ENCODE results near the gene TNN. TPM values are rescaled to one million over a fixed set of nuclear protein-coding genes. Genes with fewer than 3 reads are reported as not detected.
"Not testable (repeated sequence)": the region's sequence is repeated elsewhere in the genome, so short reads cannot be mapped to it uniquely, and the experiment has no call there.

TNN gene
- total RNA-seq, 1 experiment from 2014 or later, result not detected

DNA sequence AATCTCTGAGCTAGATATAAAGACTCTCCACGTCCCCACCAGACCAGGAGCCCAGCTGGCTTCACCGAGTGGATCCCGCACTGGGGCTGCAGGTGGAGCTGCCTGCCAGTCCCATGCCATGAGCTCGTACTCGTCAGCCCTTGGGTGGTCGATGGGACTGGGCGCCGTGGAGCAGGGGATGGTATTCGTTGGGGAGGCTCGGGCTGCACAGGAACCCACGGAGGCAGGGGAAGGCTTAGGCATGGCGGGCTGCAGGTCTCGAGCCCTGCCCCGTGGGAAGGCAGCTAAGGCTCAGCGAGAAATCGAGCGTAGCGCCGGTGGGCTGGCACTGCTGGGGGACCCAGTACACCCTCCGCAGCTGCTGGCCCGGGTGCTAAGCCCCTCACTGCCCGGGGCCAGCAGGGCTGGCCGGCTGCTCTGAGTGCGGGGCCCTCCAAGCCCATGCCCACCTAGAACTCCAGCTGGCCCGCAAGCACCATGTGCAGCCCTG, 40.7 kb downstream of the TNN start:
- H3K36me3 ChIP-seq (ENCODE audit: control insufficient read depth, insufficient read depth, low read length); H3K9me3 ChIP-seq; intact Hi-C loops (cut with micrococcal nuclease; ENCODE audit: unreplicated experiment); H3K27ac Mint-ChIP-seq (ENCODE audit: unreplicated experiment); BruUV-seq (replicated peaks); H3K4me3 ChIP-seq (ENCODE audit: low read depth, low read length); H3K36me3 Mint-ChIP-seq (ENCODE audit: insufficient read depth, unreplicated experiment); H3K4me1 Mint-ChIP-seq (ENCODE audit: low read depth, unreplicated experiment); DNase-seq; POLR2A ChIA-PET; CTCF ChIA-PET; H3K4me1 ChIP-seq; H3K4me3 Mint-ChIP-seq (ENCODE audit: unreplicated experiment); H3K27me3 Mint-ChIP-seq (ENCODE audit: insufficient read depth, unreplicated experiment); H3K27me3 ChIP-seq (replicated peaks; ENCODE audit: control insufficient read depth, insufficient read depth, low read length): not testable (repeated sequence)
- peaks cover 10% of the 10 kb centered on the region for H3K9me3 Mint-ChIP-seq (ENCODE audit: unreplicated experiment)

DNA sequence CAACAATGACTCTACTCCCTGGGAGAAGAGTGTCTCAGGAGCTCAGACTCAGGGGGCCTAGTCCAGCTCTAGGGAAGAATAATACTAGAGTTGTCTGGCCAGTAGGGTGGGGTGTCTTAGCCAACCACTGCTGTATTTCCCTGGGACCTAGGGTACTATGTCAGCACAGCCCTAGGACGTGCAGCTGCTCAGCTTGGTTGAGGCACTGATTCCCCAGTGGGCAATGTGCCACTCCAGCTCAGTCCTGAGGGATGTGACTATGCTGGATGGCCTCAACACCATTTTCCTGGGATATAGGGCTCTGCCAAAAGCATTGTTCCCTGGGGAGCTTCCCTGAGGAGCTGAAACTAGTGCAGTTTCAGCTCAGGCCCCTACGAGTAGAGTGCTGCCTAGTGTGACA, 47.4 kb downstream of the TNN start:
- Mint-ChIP-seq H3K4me3 (ENCODE audit: unreplicated experiment) (no peak overlapping the region), H3K27ac (ENCODE audit: unreplicated experiment) (no peak overlapping the region), H3K27me3 (ENCODE audit: insufficient read depth, unreplicated experiment) (no peaks in the 10 kb centered on the region), H3K36me3 (ENCODE audit: insufficient read depth, unreplicated experiment) (no peaks in the 10 kb centered on the region), H3K9me3 (ENCODE audit: unreplicated experiment) (peaks cover 10% of the 10 kb centered on the region), H3K4me1 (ENCODE audit: low read depth, unreplicated experiment) (no peaks in the 10 kb centered on the region)
- POLR2A ChIA-PET, result no interaction called here
- H3K4me3 ChIP-seq (ENCODE audit: low read depth, low read length), result no peak overlapping the region
- CTCF ChIA-PET, result interaction anchor here (3.7 kb wide), 1 partner anchor 10 kb away, joined by 16 read pairs; no protein-coding TSS in a partner anchor
- H3K27me3 ChIP-seq (replicated peaks; ENCODE audit: control insufficient read depth, insufficient read depth, low read length), result no peaks in the 10 kb centered on the region
- no peaks in the 10 kb centered on the region for H3K9me3 ChIP-seq
- intact Hi-C loops (cut with micrococcal nuclease; ENCODE audit: unreplicated experiment), result no loop called here
- BruUV-seq (replicated peaks), result no TSS peak
- no peaks in the 10 kb centered on the region for H3K4me1 ChIP-seq
- TF ChIP-seq, protein P1, sequence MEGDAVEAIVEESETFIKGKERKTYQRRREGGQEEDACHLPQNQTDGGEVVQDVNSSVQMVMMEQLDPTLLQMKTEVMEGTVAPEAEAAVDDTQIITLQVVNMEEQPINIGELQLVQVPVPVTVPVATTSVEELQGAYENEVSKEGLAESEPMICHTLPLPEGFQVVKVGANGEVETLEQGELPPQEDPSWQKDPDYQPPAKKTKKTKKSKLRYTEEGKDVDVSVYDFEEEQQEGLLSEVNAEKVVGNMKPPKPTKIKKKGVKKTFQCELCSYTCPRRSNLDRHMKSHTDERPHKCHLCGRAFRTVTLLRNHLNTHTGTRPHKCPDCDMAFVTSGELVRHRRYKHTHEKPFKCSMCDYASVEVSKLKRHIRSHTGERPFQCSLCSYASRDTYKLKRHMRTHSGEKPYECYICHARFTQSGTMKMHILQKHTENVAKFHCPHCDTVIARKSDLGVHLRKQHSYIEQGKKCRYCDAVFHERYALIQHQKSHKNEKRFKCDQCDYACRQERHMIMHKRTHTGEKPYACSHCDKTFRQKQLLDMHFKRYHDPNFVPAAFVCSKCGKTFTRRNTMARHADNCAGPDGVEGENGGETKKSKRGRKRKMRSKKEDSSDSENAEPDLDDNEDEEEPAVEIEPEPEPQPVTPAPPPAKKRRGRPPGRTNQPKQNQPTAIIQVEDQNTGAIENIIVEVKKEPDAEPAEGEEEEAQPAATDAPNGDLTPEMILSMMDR (IDR thresholded peaks at IDR 0.05; ENCODE audit: insufficient read depth in 1 of 2, low read depth in 1 of 2, low read length in 1 of 2, severe bottlenecking in 1 of 2, unreplicated experiment in 1 of 2), result no peak
- DNase-seq, result no peak
- H3K36me3 ChIP-seq (ENCODE audit: control insufficient read depth, insufficient read depth, low read length), result no peaks in the 10 kb centered on the region

DNA sequence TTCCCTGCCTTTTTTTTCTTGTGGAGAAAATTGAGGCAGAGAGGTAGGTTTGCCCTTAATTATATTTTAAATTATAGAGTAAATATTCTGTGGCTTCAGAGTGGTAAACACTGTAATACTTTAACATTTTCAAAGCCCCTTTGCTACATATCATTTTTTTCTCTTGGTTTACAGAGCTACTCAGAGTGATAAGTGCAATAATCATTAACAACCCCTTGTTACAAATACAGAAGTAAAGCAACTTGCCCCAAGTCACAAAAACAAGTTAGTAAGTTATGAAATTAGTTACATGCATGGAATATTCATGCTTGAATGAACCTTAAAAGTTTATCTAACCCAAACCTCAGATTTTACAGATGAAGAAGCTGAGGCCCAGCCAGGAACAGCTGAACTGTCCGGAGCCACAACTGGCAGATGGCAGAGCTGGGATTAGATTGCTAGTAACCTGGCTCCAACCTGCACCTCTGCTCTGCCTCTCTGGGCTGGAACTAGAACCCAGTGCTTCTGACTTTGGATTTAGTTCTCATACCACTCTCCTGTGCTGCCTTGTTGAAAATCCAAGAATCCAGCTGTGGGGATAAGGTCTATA, 48.7 kb downstream of the TNN start:
- ChIA-PET POLR2A (no interaction called here), CTCF (interaction anchor here (1.1 to 3.7 kb wide), 3 partner anchors 9 to 87 kb away, joined by 3 to 16 read pairs (median 3); no protein-coding TSS in a partner anchor)
- no TSS peak for BruUV-seq (replicated peaks)
- Histone ChIP-seq H3K4me3 (ENCODE audit: low read depth, low read length) (no peak overlapping the region), H3K36me3 (ENCODE audit: control insufficient read depth, insufficient read depth, low read length) (no peaks in the 10 kb centered on the region), H3K4me1 (no peaks in the 10 kb centered on the region), H3K9me3 (no peaks in the 10 kb centered on the region), H3K27me3 (replicated peaks; ENCODE audit: control insufficient read depth, insufficient read depth, low read length) (no peaks in the 10 kb centered on the region)
- Mint-ChIP-seq H3K27ac (ENCODE audit: unreplicated experiment) (no peak overlapping the region), H3K9me3 (ENCODE audit: unreplicated experiment) (peaks cover 10% of the 10 kb centered on the region), H3K4me3 (ENCODE audit: unreplicated experiment) (no peak overlapping the region), H3K4me1 (ENCODE audit: low read depth, unreplicated experiment) (no peaks in the 10 kb centered on the region), H3K36me3 (ENCODE audit: insufficient read depth, unreplicated experiment) (no peaks in the 10 kb centered on the region), H3K27me3 (ENCODE audit: insufficient read depth, unreplicated experiment) (no peaks in the 10 kb centered on the region)
- no peak for DNase-seq
- TF ChIP-seq, protein P1 (IDR thresholded peaks at IDR 0.05; ENCODE audit: insufficient read depth in 1 of 2, low read depth in 1 of 2, low read length in 1 of 2, severe bottlenecking in 1 of 2, unreplicated experiment in 1 of 2), result no peak
- intact Hi-C loops (cut with micrococcal nuclease; ENCODE audit: unreplicated experiment), result no loop called here
